NB4 (cell line): ENCODE results near the gene LDHD.

ENCODE experiments used
- MAX ChIP-seq: IDR thresholded peaks from 2 replicates; pipeline ENCODE4 v1.6.1; 2011; ENCODE audit warnings: low read depth, low read length
- POLR2A ChIP-seq: IDR thresholded peaks from 2 replicates; pipeline ENCODE4 v1.6.1; 2011; ENCODE audit warnings: mild to moderate bottlenecking; ENCODE audit not compliant: insufficient read length; ENCODE audit errors: extremely low read depth
- TF ChIP-seq, protein P1 (sequence below): IDR thresholded peaks from one replicate; pipeline ENCODE4 v1.5.1; 2012; ENCODE audit warnings: low read depth, low read length

- TF ChIP-seq, protein P1, sequence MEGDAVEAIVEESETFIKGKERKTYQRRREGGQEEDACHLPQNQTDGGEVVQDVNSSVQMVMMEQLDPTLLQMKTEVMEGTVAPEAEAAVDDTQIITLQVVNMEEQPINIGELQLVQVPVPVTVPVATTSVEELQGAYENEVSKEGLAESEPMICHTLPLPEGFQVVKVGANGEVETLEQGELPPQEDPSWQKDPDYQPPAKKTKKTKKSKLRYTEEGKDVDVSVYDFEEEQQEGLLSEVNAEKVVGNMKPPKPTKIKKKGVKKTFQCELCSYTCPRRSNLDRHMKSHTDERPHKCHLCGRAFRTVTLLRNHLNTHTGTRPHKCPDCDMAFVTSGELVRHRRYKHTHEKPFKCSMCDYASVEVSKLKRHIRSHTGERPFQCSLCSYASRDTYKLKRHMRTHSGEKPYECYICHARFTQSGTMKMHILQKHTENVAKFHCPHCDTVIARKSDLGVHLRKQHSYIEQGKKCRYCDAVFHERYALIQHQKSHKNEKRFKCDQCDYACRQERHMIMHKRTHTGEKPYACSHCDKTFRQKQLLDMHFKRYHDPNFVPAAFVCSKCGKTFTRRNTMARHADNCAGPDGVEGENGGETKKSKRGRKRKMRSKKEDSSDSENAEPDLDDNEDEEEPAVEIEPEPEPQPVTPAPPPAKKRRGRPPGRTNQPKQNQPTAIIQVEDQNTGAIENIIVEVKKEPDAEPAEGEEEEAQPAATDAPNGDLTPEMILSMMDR, result no peak
- TF ChIP-seq MAX (no peak), POLR2A (no peak)
Observed at GRCh38 chr16:75102595-75102994, 14.0 kb downstream of the LDHD start.
